Stimulated activated CD8-positive, alpha-beta memory T cell treated with anti-CD3 and anti-CD28 coated beads, Interleukin-7, amount 100 ng/mL, for 48 hours (primary cell): Measurements from ENCODE around the gene DGKA.
"Not testable (repeated sequence)": the region's sequence is repeated elsewhere in the genome, so short reads cannot be mapped to it uniquely, and the experiment has no call there.

Experiments used
- DNase-seq, 2 donors: peaks; one replicate each; pipeline ENCODE4 v3.0.0-alpha.2; 2020; ENCODE audit warnings: low read depth in 1 of 2; ENCODE audit errors: extremely low read depth in 1 of 2

Gene DGKA

GRCh38 chr12:55996715-55997534 is 66.0 kb downstream of the DGKA start, which contains the start of gene SUOX:
SUOX (plus strand) TSS chr12:55997276; CDS start chr12:56002222, 4,946 bp downstream.
- DNase-seq = no peak

DNA sequence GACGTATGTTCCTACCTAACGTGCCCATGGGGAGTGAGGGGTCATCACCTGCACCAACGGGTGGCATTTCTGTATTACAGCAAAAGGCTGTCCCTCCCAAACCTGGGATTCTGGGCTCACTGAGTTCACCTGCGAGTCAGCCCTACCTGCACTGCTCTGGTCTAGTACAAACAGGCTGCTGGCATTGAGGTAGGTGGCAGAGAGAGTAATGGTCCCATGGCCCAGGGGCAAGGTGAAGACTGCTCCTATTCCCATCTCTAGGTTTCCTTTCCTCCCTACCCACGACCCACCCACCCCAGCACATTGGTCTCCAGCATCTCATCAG is 66.5 kb downstream of the DGKA start:
- DNase-seq = no peak

GRCh38 chr12:55999522-55999921 is 68.6 kb downstream of the DGKA start:
- not testable (repeated sequence) for DNase-seq

DNA sequence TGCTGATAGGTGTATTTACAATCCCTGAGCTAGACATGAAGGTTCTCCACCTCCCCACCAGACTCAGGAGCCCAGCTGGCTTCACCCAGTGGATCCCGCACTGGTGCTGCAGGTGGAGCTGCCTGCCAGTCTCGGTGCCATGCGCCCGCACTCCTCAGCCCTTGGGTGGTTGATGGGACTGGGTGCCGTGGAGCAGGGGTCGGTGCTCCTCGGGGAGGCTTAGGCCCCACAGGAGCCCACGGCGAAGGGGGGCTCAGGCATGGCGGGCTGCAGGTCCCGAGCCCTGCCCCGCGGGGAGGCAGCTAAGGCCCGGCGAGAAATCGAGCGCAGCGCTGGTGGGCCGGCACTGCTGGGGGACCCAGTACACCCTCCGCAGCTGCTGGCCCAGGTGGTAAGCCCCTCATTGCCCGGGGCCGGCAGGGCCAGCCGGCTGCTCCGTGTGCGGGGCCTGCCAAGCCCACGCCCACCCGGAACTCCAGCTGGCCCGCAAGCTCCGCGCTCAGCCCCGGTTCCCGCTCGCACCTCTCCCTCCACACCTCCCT is 69.1 kb downstream of the DGKA start:
- not testable (repeated sequence) for DNase-seq

DNA sequence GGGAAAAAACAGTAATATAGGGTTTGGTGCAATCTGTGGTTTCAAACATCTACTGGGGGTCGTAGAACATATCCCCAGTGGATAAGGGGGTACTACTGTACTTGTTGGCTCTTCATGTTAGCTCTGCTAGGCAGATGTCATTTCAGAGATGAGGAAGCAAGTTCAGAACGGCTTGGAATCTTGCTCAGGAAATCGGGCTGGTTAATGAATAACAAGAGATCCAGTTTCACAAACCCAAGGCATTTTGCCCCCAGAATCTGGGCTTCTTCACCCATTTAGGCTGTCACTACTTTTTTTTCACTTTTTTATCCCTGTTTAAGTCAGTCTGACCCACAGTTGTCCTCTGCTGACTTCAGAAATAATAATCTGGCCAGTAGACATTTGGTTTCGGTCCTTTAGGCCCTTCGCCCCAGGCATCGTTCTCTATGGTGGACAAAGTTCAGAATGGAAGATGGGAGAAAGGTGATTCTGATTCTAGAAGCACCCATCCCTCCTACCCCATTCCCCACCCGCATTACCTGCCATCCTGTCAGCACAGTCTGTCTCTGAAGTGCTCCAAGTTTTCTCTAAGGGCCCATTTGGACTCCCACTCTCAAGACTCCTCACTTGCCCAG is 70.6 kb downstream of the DGKA start:
- DNase-seq = no peak

GRCh38 chr12:56003376-56003775 is 72.4 kb downstream of the DGKA start:
- DNase-seq = not testable (repeated sequence)
